Measurements from ENCODE around the gene ADGRG3. TPM values are rescaled to one million over a fixed set of nuclear protein-coding genes. Genes with fewer than 3 reads are reported as not detected.

Gene ADGRG3
- total RNA-seq, 1 experiment from 2014 or later = 0.46 TPM

DNA sequence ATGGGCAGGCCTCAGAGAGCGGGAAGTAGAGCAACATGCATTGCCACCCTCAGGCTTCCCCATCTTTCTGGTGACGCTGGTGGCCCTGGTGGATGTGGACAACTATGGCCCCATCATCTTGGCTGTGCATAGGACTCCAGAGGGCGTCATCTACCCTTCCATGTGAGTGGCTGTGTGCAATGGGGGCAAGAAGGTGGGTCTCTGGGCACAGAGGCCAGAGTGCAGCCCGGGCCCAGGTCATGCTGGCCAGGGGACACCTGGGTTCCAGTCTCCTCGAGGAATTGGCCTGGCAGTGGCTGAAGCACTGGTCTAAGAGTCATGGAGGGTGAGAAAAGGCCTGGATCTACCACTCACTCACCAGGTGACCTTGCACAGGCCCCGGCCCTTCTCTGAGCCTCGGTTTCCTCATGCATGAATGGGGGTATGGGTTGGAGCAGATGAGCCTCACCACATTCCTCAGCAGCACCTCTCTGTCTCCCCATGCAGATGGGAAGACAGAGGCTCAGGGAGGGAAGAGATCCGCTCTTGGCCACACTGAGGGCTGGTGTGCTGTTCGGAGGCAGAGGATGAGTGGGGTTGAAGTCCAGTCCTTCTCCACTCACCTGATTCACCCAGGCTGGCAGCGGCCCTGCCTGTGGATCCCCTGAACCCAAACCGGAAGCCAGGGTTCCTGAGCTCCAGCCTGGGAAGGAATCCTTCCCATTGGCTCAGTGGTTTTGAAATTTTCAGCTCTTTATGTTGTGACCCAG lies 7.2 kb upstream of the ADGRG3 start:
- Histone ChIP-seq H3K79me1 (ENCODE audit: insufficient read depth, low read depth, low read length, poor library complexity, severe bottlenecking) (no peaks in the 10 kb centered on the region), H2BK120ac (ENCODE audit: low read depth, low read length, poor library complexity, severe bottlenecking) (no peak overlapping the region), H3K79me2 (ENCODE audit: insufficient read depth, low read length) (no peaks in the 10 kb centered on the region), H3K27ac (ENCODE audit: insufficient read length, low read depth, low read length) (no peak overlapping the region), H3T11ph (ENCODE audit: low read length) (no peak overlapping the region), H2BK12ac (ENCODE audit: insufficient read length, low read depth, low read length) (no peak overlapping the region), H2BK5ac (ENCODE audit: insufficient read length, low read length) (no peak overlapping the region), H4K5ac (ENCODE audit: insufficient read length, low read depth, low read length) (no peak overlapping the region), H3K56ac (ENCODE audit: insufficient read length, low read depth, low read length) (no peak overlapping the region), H3K18ac (ENCODE audit: insufficient read length, low read depth, low read length) (no peak overlapping the region), H3K9me3 (ENCODE audit: control insufficient read depth, low read depth, low read length) (no peaks in the 10 kb centered on the region), H2AK5ac (ENCODE audit: insufficient read length, low read length) (no peak overlapping the region), H3K14ac (ENCODE audit: insufficient read depth, low read length) (no peak overlapping the region), H4K8ac (replicated peaks; ENCODE audit: insufficient read length, low read depth, low read length) (no peak overlapping the region), H2AFZ (ENCODE audit: low read length) (no peak overlapping the region), H2BK20ac (ENCODE audit: low read depth, low read length, poor library complexity, severe bottlenecking) (no peak overlapping the region), H3K23ac (ENCODE audit: insufficient read length, low read depth, low read length) (no peak overlapping the region), H3K4me2 (ENCODE audit: insufficient read depth, insufficient read length, low read length) (no peak overlapping the region), H3K27me3 (ENCODE audit: insufficient read depth, low read length) (0 out of 2 replicates have a peak, but pooled peaks cover 1% of the 10 kb centered on the region), H4K20me1 (ENCODE audit: control insufficient read depth, insufficient read depth, insufficient read length) (no peaks in the 10 kb centered on the region), H4K91ac (ENCODE audit: insufficient read length, low read depth, low read length) (no peak overlapping the region), H2BK15ac (ENCODE audit: low read depth, low read length) (no peak overlapping the region), H3K23me2 (ENCODE audit: insufficient read length, low read depth, low read length, poor library complexity, severe bottlenecking) (no peaks in the 10 kb centered on the region), H3K4me1 (ENCODE audit: insufficient read depth, low read length) (no peaks in the 10 kb centered on the region), H3K9ac (ENCODE audit: extremely low read depth, insufficient read length, low read length) (no peak overlapping the region), H3K4ac (ENCODE audit: low read depth, low read length) (no peak overlapping the region)
- DNase-seq = no peak
- WGBS (ENCODE audit: extremely low coverage, insufficient read length, low lambda C conversion rate) = no CpG with 5 or more reads among the region's 11 CpGs
- no peak overlapping the region for H3K4me3 Mint-ChIP-seq
- H3K27me3 Mint-ChIP-seq (ENCODE audit: low read depth) = no peaks in the 10 kb centered on the region; the same call in none of the 2 replicates
- H3K36me3 Mint-ChIP-seq (ENCODE audit: insufficient read depth in 1 of 3, low read depth in 3 of 3) = no peaks in the 10 kb centered on the region
- H3K9me3 Mint-ChIP-seq = no peaks in the 10 kb centered on the region
- H3K4me1 Mint-ChIP-seq = peaks cover 0 to 3% of the 10 kb centered on the region in 2 experiments; a peak in 1 of 4 replicates
- TF ChIP-seq, protein P1, sequence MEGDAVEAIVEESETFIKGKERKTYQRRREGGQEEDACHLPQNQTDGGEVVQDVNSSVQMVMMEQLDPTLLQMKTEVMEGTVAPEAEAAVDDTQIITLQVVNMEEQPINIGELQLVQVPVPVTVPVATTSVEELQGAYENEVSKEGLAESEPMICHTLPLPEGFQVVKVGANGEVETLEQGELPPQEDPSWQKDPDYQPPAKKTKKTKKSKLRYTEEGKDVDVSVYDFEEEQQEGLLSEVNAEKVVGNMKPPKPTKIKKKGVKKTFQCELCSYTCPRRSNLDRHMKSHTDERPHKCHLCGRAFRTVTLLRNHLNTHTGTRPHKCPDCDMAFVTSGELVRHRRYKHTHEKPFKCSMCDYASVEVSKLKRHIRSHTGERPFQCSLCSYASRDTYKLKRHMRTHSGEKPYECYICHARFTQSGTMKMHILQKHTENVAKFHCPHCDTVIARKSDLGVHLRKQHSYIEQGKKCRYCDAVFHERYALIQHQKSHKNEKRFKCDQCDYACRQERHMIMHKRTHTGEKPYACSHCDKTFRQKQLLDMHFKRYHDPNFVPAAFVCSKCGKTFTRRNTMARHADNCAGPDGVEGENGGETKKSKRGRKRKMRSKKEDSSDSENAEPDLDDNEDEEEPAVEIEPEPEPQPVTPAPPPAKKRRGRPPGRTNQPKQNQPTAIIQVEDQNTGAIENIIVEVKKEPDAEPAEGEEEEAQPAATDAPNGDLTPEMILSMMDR (conservative IDR thresholded peaks at IDR 0.05) = no peak
- H3K27ac Mint-ChIP-seq = no peak overlapping the region
